Endothelial cell of umbilical vein (primary cell): ENCODE measurements around the gene RIMBP2. TPM values are rescaled to one million over a fixed set of nuclear protein-coding genes. Genes with fewer than 3 reads are reported as not detected.

ENCODE experiments used
- BruUV-seq: library from RNA; stranded (reverse); fragments of 400-500 nt; replicated peaks from 2 replicates; lab custom pipeline; 2021; lab: Mats Ljungman, UMichigan
- CTCF ChIA-PET: fragments of 300-600, 350-600 bp; sonication (Branson Sonifier 250); formaldehyde crosslinking; loops from one replicate; lab custom pipeline; 2021; ENCODE audit warnings: antibody characterized with exemption, inconsistent platforms; lab: Charles Lee
- POLR2A ChIA-PET: fragments of 300-600, 350-600 bp; sonication (Branson Sonifier 250); formaldehyde crosslinking; loops from one replicate; lab custom pipeline; 2021; ENCODE audit warnings: antibody characterized with exemption, inconsistent platforms; lab: Charles Lee
- DNase-seq: peaks from one replicate; pipeline ENCODE4 v3.0.0-alpha.2; 2011; ENCODE audit warnings: low read depth, low spot score
- FAIRE-seq: peaks from 2 replicates; lab custom pipeline; 2011; peaks lifted over from hg19 to GRCh38; lab: Jason Lieb, UNC
- H2AFZ ChIP-seq: 2 replicates; pipeline ENCODE4 v1.6.0; 2012; ENCODE audit warnings: low read depth, low read length, control low read depth, inconsistent platforms
- H3K27ac ChIP-seq: 2 replicates; pipeline ENCODE4 v1.5.1; 2011; ENCODE audit warnings: low read depth, mild to moderate bottlenecking, control low read depth, low read length, moderate library complexity; ENCODE audit not compliant: insufficient read depth
- H3K27me3 ChIP-seq, 2 experiments: 2 replicates each; pipeline versions ENCODE4 v1.6.0 to v1.6.1; 2011; ENCODE audit warnings: low read length in 2 of 2, mixed read lengths in 1 of 2; ENCODE audit not compliant: control insufficient read depth in 2 of 2, insufficient read depth in 2 of 2
- H3K36me3 ChIP-seq, 2 experiments: 2 replicates in 1 of 2; 3 replicates in 1 of 2; pipeline ENCODE4 v1.5.1; 2011; ENCODE audit warnings: low read length in 2 of 2, mild to moderate bottlenecking in 1 of 2, moderate library complexity in 1 of 2; ENCODE audit not compliant: control insufficient read depth in 2 of 2, insufficient read depth in 2 of 2; ENCODE audit errors: extremely low read depth in 1 of 2
- H3K4me1 ChIP-seq: 3 replicates; pipeline ENCODE4 v1.5.1; 2011; ENCODE audit warnings: mild to moderate bottlenecking, low read length; ENCODE audit not compliant: control insufficient read depth, insufficient read depth; ENCODE audit errors: extremely low read depth
- H3K4me2 ChIP-seq: 2 replicates; pipeline ENCODE4 v1.6.1; 2011; ENCODE audit warnings: low read length, control low read depth, mixed read lengths; ENCODE audit not compliant: insufficient read depth
- H3K4me3 ChIP-seq, 3 experiments: fragments of 200-600 bp in 1 of 3; sonication (generic), shearing (Covaris generic) in 1 of 3; replicated peaks in 1 of 3; 2 replicates each; pipeline ENCODE4 v1.5.1; 2011 to 2016; ENCODE audit warnings: control low read depth in 3 of 3, low read length in 3 of 3, mild to moderate bottlenecking in 2 of 3, inconsistent platforms in 1 of 3, low read depth in 1 of 3, moderate library complexity in 1 of 3; ENCODE audit not compliant: insufficient read depth in 1 of 3
- H3K79me2 ChIP-seq: 2 replicates; pipeline ENCODE4 v1.6.0; 2012; ENCODE audit warnings: low read length, inconsistent platforms; ENCODE audit not compliant: control insufficient read depth, insufficient read depth
- H3K9ac ChIP-seq: replicated peaks from 2 replicates; pipeline ENCODE3; 2011; ENCODE audit warnings: low read length, control low read depth; ENCODE audit not compliant: insufficient read depth; ENCODE audit errors: extremely low read depth
- H3K9me1 ChIP-seq: replicated peaks from 3 replicates; pipeline ENCODE4 v1.6.0; 2011; ENCODE audit warnings: mild to moderate bottlenecking, low read length; ENCODE audit not compliant: control insufficient read depth, insufficient read depth; ENCODE audit errors: extremely low read depth
- H3K9me3 ChIP-seq: replicated peaks from 2 replicates; pipeline ENCODE4 v1.5.1; 2012; ENCODE audit warnings: low read length, inconsistent platforms; ENCODE audit not compliant: control insufficient read depth, insufficient read depth
- H4K20me1 ChIP-seq: replicated peaks from 2 replicates; pipeline ENCODE3; 2011; ENCODE audit warnings: mild to moderate bottlenecking, low read length; ENCODE audit not compliant: control insufficient read depth, insufficient read depth; ENCODE audit errors: extremely low read depth
- CTCF ChIP-seq, 2 donors: IDR thresholded peaks; 1 replicate in 1 of 2; 2 replicates in 1 of 2; pipeline ENCODE4 v1.5.1; 2011; ENCODE audit warnings: low read length in 2 of 2, mild to moderate bottlenecking in 2 of 2, moderate library complexity in 2 of 2, control low read depth in 1 of 2, inconsistent platforms in 1 of 2, low read depth in 1 of 2; ENCODE audit not compliant: insufficient read depth in 1 of 2; ENCODE audit errors: extremely low read depth in 1 of 2
- EZH2 ChIP-seq: IDR thresholded peaks from 2 replicates; pipeline ENCODE4 v1.6.1; 2012; ENCODE audit warnings: borderline replicate concordance, low read depth, mild to moderate bottlenecking, moderate library complexity, low read length, inconsistent platforms; ENCODE audit not compliant: severe bottlenecking
- FOS ChIP-seq: IDR thresholded peaks from 2 replicates; pipeline ENCODE4 v1.6.1; 2011; ENCODE audit warnings: mild to moderate bottlenecking, low read length, moderate library complexity, borderline replicate concordance; ENCODE audit not compliant: insufficient read depth
- GATA2 ChIP-seq: IDR thresholded peaks from 2 replicates; pipeline ENCODE4 v1.7.0; 2011; ENCODE audit warnings: low read depth, mild to moderate bottlenecking, moderate library complexity, mixed read lengths, low read length; ENCODE audit not compliant: insufficient read length, insufficient read depth
- JUN ChIP-seq: IDR thresholded peaks from 2 replicates; pipeline ENCODE4 v1.6.1; 2011; ENCODE audit warnings: borderline replicate concordance, low read depth; ENCODE audit not compliant: insufficient read length, insufficient read depth
- MAX ChIP-seq: IDR thresholded peaks from 2 replicates; pipeline ENCODE4 v1.6.1; 2011; ENCODE audit not compliant: insufficient read depth, insufficient read length
- MYC ChIP-seq: IDR thresholded peaks from one replicate; pipeline ENCODE4 v1.6.1; 2011; ENCODE audit warnings: mild to moderate bottlenecking, low read depth, low read length
- POLR2A ChIP-seq: IDR thresholded peaks from 2 replicates; pipeline ENCODE4 v1.6.1; 2012; ENCODE audit warnings: low read depth, mild to moderate bottlenecking, control low read depth, low read length
- POLR2AphosphoS5 ChIP-seq: IDR thresholded peaks from 2 replicates; pipeline ENCODE4 v1.6.1; 2012; ENCODE audit warnings: low read depth, mild to moderate bottlenecking, control low read depth, low read length, moderate library complexity; ENCODE audit not compliant: insufficient read depth
- dilution Hi-C: fragments of 300-500 bp; cut with MboI; formaldehyde crosslinking; loops from one replicate; pipeline ENCODE4 v1.15.0; 2019; ENCODE audit warnings: low sequenced_read_pairs; ENCODE audit not compliant: extremely low pct_ligation_motif_present
- intact Hi-C: fragments of 100-400 bp; cut with micrococcal nuclease; formaldehyde crosslinking; loops from one replicate; pipeline ENCODE4 v1.10.0; 2022
- polyA plus RNA-seq, 4 experiments: library from polyadenylated mRNA; depleted of rRNA in 3 of 4; stranded (reverse) in 3 of 4; unstranded in 1 of 4; fragments of >200 nt; gene quantifications; 2 replicates each; pipeline versions ENCODE4 v1.2.1 to v1.2.3, GENCODE V29; 2011 to 2012; ENCODE audit warnings: missing spikeins in 1 of 4
- total RNA-seq: library from RNA; stranded (reverse); gene quantifications from 2 replicates; pipeline ENCODE4 v1.2.3, GENCODE V29; 2021

The RIMBP2 gene
- total and polyA plus RNA-seq, 2 donors (not counting 3 experiments of a cell fraction or from before 2014, with no cell fraction given) = 0.04 TPM; not detected in 1

GRCh38 chr12:130362060-130362459, 354.0 kb downstream of the RIMBP2 start:
- Histone ChIP-seq H2AFZ (no peak overlapping the region), H4K20me1 (no peaks in the 10 kb centered on the region), H3K9me3 (peaks cover 4% of the 10 kb centered on the region), H3K27me3 (no peaks in the 10 kb centered on the region), H3K4me3 (no peak overlapping the region), H3K4me1 (no peaks in the 10 kb centered on the region), H3K36me3 (no peaks in the 10 kb centered on the region), H3K27ac (no peak overlapping the region), H3K9me1 (no peaks in the 10 kb centered on the region), H3K79me2 (no peaks in the 10 kb centered on the region), H3K9ac (no peak overlapping the region), H3K4me2 (no peak overlapping the region)
- FAIRE-seq (no peak), DNase-seq (no peak)
- TF ChIP-seq CTCF (IDR thresholded peaks at IDR 0.05; ENCODE audit: extremely low read depth in 1 of 2, insufficient read depth in 1 of 2, low read depth in 1 of 2, low read length in 2 of 2) (no peak), JUN (no peak), MAX (no peak), FOS (no peak), POLR2A (no peak), POLR2AphosphoS5 (no peak), MYC (no peak), GATA2 (no peak), EZH2 (no peak)
- dilution Hi-C loops (no loop called here), intact Hi-C loops (no loop called here)
- no TSS peak for BruUV-seq
- POLR2A ChIA-PET = no interaction called here
- CTCF ChIA-PET = no interaction called here
